Activated CD4-positive, alpha-beta T cell treated with anti-CD3 and anti-CD28 coated beads for 4 hours (primary cell): ENCODE results near the gene TAGAP.

Source experiments
- DNase-seq, 2 donors: peaks; one replicate each; pipeline ENCODE4 v3.0.0-alpha.2; 2020

TAGAP gene

GRCh38 chr6:159044899-159045727 is at the start of gene TAGAP:
Gene TAGAP, minus strand, starts transcription at chr6:159044991. Its CDS starts 845 bp downstream, at chr6:159044146.
- peak; percentile 85 to 90 for DNase-seq

- DNase-seq, result peak in 1 of 2 donors; percentile 35
Measured at GRCh38 chr6:159093609-159094443, 49.0 kb upstream of the TAGAP start.

- DNase-seq, result no peak
Measured at GRCh38 chr6:159092631-159093030, 47.8 kb upstream of the TAGAP start.

- no peak for DNase-seq
Measured at GRCh38 chr6:159090530-159091480, 46.0 kb upstream of the TAGAP start.

GRCh38 chr6:159089909-159090308 is 45.1 kb upstream of the TAGAP start:
- no peak for DNase-seq

- no peak for DNase-seq
Measured at GRCh38 chr6:159089443-159089842, 44.7 kb upstream of the TAGAP start.

GRCh38 chr6:159086033-159086618 is 41.3 kb upstream of the TAGAP start:
- DNase-seq, result no peak

- DNase-seq, result no peak
Measured at GRCh38 chr6:159085396-159085895, 40.7 kb upstream of the TAGAP start.

GRCh38 chr6:159084493-159085091 is 39.8 kb upstream of the TAGAP start:
- DNase-seq, result no peak

- DNase-seq, result no peak
Measured at GRCh38 chr6:159083146-159083545, 38.4 kb upstream of the TAGAP start.

GRCh38 chr6:159082039-159082815 is 37.4 kb upstream of the TAGAP start:
- no peak for DNase-seq

- DNase-seq, result no peak
Measured at GRCh38 chr6:159080217-159080976, 35.6 kb upstream of the TAGAP start.

GRCh38 chr6:159079367-159079766 is 34.6 kb upstream of the TAGAP start:
- DNase-seq, result no peak

- DNase-seq, result peak; percentile 30 to 41
Measured at GRCh38 chr6:159077123-159077522, 32.3 kb upstream of the TAGAP start.

GRCh38 chr6:159075506-159076228 is 30.9 kb upstream of the TAGAP start:
- DNase-seq, result no peak

GRCh38 chr6:159074876-159075275 is 30.1 kb upstream of the TAGAP start:
- DNase-seq, result no peak

GRCh38 chr6:159074120-159074684 is 29.4 kb upstream of the TAGAP start:
- DNase-seq, result no peak

GRCh38 chr6:159071843-159072769 is 27.3 kb upstream of the TAGAP start:
- no peak for DNase-seq
